GM21717 (cell line): ENCODE data around the gene KRTAP5-4.
"Not testable (repeated sequence)": the region's sequence is repeated elsewhere in the genome, so short reads cannot be mapped to it uniquely, and the experiment has no call there.

Experiments
- ATAC-seq: cut with Tn5 transposase; IDR thresholded peaks from one replicate; pipeline ENCODE4 v1.9.1; 2021; ENCODE audit warnings: mild to moderate bottlenecking, moderate library complexity; ENCODE audit not compliant: unreplicated experiment

KRTAP5-4 gene

DNA sequence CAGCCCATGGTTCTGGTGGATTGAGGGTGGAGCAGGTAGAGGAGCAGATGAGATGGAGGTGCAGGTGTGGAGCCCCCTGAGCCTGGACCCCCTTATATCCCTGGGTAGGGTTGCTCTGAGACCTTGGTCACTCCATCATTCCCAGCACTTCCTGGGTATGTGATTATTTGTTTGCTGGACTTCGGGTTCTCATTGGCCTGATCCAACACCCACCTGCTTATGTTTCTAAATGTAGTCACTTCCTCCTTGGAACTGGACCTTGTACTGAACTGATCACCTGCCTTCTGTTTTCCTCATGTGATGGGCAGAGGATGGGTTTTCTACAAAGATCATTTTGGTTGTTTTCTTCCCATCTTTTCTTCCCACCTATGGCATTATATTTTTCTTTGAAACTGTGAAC, at the start of gene KRTAP5-4:
KRTAP5-4 (minus strand) TSS at position 53 of the 400 bp plus-strand sequence; CDS start at position 8, 45 bp downstream.
- no peak for ATAC-seq

GRCh38 chr11:1671658-1672057, 49.7 kb upstream of the KRTAP5-4 start:
- ATAC-seq, result no peak

DNA sequence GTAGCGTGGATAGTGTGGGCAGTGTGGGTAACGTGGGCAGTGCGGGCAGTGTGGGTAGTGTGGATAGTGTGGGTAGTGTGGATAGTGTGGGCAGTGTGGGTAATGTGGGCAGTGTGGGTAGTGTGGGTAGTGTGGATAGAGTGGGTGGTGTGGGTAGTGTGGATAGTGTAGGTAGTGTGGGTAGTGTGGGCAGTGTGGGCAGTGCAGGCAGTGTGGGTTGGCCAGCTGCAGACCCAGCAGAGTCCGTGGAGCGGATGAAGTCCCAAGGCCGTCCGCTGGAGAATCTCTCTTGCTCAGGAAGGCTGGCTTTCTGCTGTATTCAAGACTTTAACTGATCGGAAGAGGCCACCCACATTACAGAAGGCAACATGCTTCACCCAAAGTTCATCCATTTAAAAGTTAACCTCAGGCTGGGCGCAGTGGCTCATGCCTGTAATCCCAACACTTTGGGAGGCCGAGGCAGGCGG, 49.0 kb upstream of the KRTAP5-4 start:
- no peak for ATAC-seq

GRCh38 chr11:1670457-1670856, 48.5 kb upstream of the KRTAP5-4 start:
- not testable (repeated sequence) for ATAC-seq

DNA sequence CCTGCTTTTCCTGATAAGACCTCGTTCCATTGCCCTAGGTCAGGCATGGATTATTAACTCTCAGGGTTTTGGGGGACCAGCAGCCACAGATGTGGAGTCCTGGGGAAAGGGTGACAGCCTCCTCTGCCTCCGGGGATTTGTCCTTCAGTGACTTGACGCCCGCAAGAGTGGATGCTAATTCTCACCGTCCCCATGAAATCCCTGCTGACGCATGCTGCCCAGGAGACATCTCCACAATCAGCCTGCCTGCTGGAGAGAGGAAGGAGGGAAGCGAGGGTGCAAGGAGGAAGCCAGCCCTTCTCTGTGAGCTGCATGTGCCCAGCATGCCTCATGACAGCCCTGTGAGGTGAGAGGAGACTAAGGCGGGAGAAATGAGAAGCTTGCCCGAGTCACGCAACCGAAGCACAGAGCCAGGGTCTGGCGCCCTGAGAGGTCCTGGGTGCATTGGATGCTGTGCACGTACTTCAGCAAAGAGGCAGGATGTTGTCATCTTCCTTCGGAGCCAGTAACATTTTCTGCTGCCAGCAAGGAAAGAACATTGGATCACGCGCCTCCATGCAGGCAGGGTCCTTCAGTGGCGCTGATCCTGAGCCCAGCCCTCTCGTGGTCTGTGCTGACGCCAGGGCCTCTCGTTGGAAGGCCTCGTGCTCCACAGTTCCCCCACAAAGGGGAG, 47.7 kb upstream of the KRTAP5-4 start:
- no peak for ATAC-seq

GRCh38 chr11:1668911-1669473, 47.1 kb upstream of the KRTAP5-4 start:
- no peak for ATAC-seq

DNA sequence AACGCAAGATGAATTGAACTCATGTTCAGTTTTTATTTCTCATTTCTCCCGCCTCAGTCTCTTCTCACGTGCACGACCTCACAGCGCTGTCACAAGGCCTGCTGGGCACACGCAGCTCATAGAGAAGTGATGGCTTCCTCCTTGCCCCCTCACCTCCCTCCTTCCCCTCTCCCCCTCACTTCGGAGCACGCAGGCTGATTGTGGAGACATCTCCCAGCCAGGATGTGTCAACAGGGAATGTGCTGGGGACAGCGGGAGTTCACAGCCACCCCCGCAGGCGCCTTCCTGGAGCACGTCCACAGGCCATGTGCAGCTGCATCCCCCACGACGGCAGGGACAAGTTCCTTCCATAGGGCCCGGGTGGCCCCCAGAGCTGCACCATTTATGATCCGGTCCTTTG, 46.0 kb upstream of the KRTAP5-4 start:
- no peak for ATAC-seq

GRCh38 chr11:1667121-1667850, 45.3 kb upstream of the KRTAP5-4 start:
- no peak for ATAC-seq

- no peak for ATAC-seq
Measured at GRCh38 chr11:1665313-1665712, 43.4 kb upstream of the KRTAP5-4 start.

DNA sequence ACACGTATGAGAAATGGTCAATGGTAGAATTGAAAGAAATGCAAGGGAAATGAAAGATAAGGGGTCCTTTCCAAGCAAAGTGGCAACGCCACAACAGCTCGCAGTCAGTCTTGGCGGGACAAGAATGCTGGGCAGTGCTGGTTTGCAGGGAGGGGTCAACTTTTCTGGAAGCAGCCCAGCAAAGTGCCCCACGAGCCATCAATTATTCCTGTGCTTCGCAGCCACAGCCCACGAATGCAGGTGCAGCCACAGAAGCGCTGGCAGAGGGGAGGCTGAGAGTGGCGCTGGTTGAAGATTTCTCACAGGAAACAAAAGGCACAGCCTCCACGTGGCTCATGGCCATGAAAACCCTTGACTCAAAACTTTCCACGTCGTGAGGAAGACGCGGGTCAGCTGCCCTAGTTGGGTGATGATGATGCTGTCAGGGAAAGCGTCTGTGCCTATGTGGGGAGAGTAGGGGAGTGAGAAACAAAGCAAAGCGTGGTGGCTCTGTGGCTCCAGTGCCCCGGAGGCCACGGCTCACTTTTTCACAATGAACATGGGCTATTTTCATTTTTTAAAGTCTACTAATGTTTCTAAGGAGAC, 40.9 kb upstream of the KRTAP5-4 start:
- not testable (repeated sequence) for ATAC-seq

DNA sequence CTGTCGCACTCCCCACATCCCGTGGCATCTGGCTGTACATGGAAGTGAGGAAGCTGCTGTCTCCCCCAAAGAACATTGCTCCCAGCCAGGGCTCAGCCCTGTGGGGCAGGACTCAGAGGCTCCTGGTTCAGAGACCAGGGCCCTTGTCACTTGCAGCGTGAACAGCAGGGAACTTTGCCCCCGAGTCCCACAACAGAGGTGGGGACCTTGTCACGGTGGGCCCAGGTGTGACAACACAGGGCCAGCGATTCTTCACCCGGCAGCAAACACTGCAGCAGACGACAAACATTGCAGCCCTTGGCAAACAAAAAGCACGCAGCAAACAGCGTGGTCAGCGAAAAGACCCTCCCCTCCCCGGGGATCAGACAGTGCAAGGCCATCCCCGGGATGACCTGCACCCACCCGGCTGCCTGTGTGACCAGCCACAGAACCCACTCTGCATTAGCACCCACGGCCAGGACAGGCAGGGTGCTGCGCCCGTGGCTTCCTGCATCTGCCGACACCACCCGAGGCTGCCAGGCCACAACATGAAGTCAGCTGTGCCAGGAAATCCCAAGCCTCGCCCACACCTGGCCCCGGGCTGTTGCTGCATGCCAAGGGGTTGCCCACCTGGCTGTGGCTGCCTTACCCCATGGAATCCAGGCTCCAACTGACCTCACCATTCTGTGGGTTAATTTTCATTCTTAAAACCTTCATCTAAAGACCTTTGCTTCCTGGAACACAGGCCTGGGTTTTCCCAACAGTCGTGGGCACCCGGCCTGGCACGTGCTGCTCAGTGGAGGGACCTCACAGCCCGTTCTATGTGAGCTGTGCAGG, 39.7 kb upstream of the KRTAP5-4 start:
- ATAC-seq, result not testable (repeated sequence)

DNA sequence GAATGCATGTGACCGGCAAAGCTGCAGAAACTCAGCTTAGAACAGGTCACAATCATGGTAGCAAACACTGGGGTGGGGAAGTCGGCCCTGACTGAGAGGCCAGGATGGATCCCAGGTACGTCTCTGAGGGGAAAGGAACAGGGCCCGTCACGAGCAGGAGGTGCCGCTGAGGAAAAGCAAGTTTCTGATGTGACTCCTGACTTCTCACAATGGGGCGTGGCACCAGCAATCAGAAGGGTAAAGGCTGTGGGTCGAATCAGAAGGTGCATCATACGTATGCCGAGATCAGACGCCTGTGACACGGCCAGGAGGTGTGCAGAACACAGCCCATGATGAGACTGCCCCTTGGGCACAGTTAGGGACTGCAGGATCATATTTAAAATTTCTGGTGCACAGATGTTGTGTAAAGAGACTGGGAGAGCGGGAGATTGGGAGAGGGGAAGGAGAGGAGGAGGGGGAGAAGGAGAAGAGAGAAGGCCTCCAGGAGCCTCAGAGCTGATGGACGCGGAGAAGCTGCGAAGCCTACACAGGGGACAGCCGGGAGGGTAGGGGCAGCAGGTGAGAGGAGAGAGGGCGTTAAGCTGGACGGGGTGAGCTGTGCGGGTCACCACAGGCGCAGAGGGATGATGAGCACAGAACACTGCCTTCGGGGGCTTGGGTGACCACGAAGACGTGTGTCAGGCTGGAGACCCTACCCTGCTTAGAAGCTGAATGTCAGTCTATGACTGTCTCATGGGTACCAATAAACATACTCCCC, 38.4 kb upstream of the KRTAP5-4 start:
- no peak for ATAC-seq

- no peak for ATAC-seq
Measured at GRCh38 chr11:1659506-1659905, 37.6 kb upstream of the KRTAP5-4 start.

DNA sequence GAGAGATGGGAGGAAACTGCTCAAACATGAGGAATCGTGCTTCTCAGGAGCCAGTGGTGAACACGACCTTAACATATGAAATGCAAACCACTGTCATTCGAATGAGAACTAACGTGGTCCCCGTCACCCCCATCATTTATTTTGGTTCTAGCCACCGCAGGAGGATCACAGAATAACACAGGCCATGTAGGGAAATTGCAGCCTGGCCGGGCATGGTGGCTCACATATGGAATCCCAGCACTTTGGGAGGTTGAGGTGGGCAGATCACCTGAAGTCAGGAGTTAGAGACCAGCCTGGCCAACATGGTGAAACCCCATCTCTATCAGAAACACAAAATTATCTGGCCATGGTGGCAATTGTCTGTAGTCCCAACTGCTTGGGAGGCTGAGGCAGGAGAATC, 34.7 kb upstream of the KRTAP5-4 start:
- ATAC-seq, result no peak

- ATAC-seq, result no peak
Measured at GRCh38 chr11:1656061-1656441, 34.1 kb upstream of the KRTAP5-4 start.

DNA sequence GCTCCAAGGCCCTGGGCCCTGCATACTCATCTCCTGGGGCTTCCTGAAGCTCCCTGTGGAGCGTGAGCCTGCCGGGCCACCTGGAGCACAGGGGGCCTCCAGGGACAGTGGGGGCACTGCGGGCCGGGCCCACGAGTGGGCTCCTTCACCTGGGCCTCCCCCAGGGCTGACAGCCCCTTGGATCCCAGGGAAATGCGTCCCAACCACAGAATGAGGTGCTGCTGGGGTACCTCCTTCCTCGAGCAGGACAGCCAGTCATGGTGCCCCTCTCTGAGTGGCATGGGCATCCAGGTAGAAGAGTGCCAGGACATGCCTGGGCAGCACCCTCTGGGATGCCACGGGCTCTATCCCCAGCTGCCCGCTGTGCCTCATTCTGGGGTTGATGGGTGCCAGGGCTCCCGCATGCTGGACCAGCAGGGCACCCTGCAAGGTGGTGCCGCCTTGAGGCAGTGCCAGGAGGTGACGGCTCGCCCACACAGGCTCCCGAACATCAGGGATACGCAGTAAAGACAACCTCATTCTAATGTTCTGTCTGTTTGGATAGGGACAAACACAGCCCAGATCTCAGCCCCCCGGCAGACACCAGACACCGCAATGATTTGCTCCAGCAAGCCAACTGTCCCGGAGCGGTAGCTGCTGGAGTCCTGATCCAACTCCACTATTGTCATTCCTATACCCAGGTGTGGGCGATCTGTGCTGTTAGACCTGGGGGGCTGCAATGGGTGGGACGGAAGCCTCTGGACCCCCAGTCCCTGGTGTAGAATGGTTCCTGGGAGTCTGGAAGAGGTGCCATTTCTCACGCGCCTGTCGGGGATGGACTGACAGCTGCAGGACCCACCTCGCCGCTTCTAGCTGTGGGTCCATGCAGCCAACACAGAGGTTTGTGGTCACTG, 33.5 kb upstream of the KRTAP5-4 start:
- ATAC-seq, result no peak

DNA sequence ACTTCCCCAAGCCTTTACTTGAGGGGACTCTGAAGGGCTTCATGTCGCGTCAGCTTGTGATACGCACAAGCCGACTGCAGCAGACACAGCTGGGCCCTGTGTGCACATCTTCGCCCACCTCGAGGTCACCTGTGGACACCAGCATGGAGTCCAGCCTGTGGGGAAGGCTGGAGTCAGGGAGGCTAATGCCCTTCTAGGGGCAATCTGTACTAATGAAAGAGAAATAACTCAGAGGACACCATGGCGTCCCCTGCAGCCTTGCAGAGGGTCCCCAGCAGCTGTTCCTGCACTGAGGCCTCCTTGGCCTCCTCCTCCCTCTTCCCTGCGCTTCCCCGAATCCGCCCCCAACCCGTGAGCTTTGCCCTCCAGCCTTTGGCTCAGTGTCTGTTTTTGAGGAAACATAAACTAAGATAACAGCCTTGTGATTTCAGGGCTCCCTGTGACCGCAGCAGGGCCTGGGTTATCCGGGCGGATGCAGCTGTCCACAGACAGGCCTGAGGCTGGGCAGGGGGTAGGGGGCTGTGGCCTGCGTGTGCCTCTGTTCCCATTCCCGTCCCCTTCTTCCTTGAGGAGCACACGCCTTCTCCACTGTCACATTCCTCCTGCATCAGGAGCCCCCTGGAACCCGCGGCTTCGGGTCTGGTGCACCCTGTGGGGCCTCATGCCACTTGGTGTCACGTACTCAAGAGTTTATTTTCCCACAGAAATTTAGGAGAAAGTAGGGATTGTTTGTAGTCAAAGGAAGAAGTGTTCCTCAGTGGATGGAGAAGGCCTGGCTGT, 32.6 kb upstream of the KRTAP5-4 start:
- no peak for ATAC-seq
